Activated T-cell treated with anti-CD3 and anti-CD28 coated beads, Interleukin-2, amount 50 U/mL, for 24 hours (primary cell): ENCODE data around the gene RSPO3.

Experiments used
- DNase-seq: peaks from one replicate; pipeline ENCODE4 v3.0.0-alpha.2; 2020
- H3K27ac Mint-ChIP-seq: 2 replicates; pipeline ENCODE4 v1.8.0; 2020; ENCODE audit warnings: mild to moderate bottlenecking, mixed read lengths
- H3K27me3 Mint-ChIP-seq: 2 replicates; pipeline ENCODE4 v1.8.0; 2020; ENCODE audit warnings: mixed read lengths
- H3K36me3 Mint-ChIP-seq: 2 replicates; pipeline ENCODE4 v1.8.0; 2020; ENCODE audit warnings: low read depth, mixed read lengths
- H3K4me1 Mint-ChIP-seq: 2 replicates; pipeline ENCODE4 v1.8.0; 2020; ENCODE audit warnings: low read depth, mixed read lengths
- H3K4me3 Mint-ChIP-seq: 2 replicates; pipeline ENCODE4 v1.8.0; 2020; ENCODE audit warnings: mild to moderate bottlenecking, moderate library complexity, mixed read lengths
- H3K9me3 Mint-ChIP-seq: 2 replicates; pipeline ENCODE4 v1.8.0; 2020; ENCODE audit warnings: mixed read lengths

Gene RSPO3, protein sequence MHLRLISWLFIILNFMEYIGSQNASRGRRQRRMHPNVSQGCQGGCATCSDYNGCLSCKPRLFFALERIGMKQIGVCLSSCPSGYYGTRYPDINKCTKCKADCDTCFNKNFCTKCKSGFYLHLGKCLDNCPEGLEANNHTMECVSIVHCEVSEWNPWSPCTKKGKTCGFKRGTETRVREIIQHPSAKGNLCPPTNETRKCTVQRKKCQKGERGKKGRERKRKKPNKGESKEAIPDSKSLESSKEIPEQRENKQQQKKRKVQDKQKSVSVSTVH

DNA sequence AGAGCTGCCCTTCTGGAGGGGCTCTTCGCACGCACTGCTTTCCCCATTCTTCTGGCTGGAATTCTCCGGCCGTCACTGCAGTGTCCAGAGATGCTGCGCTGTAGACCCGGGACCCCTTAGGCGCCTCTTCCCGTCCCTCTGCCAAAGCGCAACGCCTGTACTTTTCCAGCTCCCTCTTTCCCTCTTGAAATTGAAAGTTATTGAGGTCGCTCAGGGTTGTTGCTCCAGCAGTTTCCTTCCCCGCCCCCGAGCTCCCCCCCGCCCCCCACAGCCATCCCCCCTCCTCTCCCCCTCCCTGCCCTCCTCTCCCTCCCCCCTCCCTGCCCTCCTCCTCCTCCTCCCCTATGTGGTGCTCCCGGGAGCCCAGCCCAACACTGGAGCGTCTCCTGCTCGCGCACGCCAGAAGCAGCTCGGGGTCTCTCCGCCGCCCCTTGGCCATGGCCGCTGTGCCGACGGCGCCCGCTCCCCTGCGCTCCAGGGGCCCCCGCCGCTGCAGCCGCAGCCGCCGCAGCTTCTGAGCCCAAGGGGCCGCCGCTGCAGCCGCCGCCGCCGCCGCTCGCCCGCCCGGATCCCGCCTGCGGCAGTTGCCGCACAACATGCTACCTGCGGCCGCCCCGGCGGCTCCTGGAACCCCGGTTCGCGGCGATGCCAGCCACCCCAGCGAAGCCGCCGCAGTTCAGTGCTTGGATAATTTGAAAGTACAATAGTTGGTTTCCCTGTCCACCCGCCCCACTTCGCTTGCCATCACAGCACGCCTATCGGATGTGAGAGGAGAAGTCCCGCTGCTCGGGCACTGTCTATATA is at the start of gene RSPO3:
RSPO3 (plus strand) TSS at position 374 of the 804 bp plus-strand sequence. CDS start 522 bp downstream, outside the sequence.
- Mint-ChIP-seq H3K9me3 (no peaks in the 10 kb centered on the region), H3K4me3 (peak within 1 kb of the TSS; percentile 74), H3K4me1 (peaks cover 21% of the 10 kb centered on the region), H3K27me3 (peaks cover 80% of the 10 kb centered on the region), H3K36me3 (no peaks in the 10 kb centered on the region), H3K27ac (no peak within 1 kb of the TSS)
- DNase-seq, result peak; percentile 41

DNA sequence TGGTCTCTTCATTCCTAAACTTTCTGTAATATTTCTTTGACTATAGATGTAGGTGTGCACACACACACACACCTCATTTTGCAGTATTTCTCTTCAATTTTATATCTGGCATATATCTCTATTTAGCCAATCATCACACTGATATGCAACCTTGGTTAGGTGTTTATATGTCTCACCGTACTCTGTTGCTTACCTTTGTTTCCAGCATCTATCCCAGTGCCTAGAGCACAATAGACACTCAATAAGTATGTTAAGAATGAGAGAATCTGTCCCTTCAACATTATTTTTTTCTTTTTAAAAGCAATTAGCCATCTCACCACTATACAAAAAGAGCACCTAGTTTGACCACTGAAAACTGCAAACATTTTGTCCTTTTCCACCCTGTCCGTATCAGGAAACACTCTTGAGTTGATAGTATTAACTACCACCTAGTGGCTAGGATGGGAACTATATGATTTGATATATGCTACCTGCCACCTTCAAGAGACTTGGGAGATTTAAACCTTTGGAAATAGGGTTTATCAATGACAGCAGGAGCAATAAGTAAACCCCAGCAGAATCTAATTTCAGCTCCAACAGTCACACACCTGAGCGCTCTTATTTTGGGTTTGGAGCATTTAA is 48.7 kb upstream of the RSPO3 start:
- no peak overlapping the region for H3K4me3 Mint-ChIP-seq
- H3K27me3 Mint-ChIP-seq, result peaks cover 5% of the 10 kb centered on the region
- no peak for DNase-seq
- no peaks in the 10 kb centered on the region for H3K36me3 Mint-ChIP-seq
- no peaks in the 10 kb centered on the region for H3K9me3 Mint-ChIP-seq
- no peak overlapping the region for H3K27ac Mint-ChIP-seq
- H3K4me1 Mint-ChIP-seq, result no peaks in the 10 kb centered on the region

DNA sequence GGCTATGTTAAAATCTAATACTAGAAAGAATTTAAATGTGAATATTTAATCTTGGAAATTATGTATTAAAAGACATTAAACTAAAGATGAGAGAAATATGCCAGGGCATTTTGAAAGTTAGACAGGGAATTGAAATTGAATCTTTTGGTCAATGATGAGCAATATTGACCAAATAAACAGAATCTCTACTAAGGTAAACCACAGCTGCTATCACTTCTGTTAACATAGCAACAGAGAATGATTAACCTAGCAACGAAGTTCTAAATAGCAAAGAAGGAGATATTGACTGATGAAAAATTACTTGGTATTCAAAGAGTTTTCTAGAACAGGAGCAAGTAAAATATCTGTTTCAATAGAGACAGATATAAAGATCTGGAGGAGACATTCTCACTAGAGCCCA is 45.2 kb upstream of the RSPO3 start:
- peaks cover 9% of the 10 kb centered on the region for H3K27me3 Mint-ChIP-seq
- no peak for DNase-seq
- H3K27ac Mint-ChIP-seq, result no peak overlapping the region
- H3K4me1 Mint-ChIP-seq, result no peaks in the 10 kb centered on the region
- H3K9me3 Mint-ChIP-seq, result no peaks in the 10 kb centered on the region
- no peaks in the 10 kb centered on the region for H3K36me3 Mint-ChIP-seq
- H3K4me3 Mint-ChIP-seq, result no peak overlapping the region

DNA sequence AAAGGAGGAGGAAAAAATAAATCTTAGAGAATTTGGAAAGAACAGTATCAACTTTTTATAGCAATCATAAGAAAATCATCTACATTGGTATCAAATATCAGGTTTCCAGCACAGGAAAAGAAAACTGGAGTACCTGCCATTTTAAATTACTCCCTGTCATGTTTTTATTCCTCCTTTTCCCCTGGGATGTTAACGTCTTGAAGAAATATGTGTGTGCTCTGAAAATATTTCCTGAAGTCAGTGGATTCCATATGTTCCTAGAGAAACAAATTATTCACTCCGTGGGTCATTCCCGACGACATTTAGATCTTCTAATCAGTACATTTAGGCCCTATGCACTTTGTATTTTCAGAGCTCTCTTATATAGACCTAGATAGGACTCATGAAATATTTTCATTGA is 42.0 kb upstream of the RSPO3 start:
- H3K4me1 Mint-ChIP-seq, result no peaks in the 10 kb centered on the region
- no peak overlapping the region for H3K27ac Mint-ChIP-seq
- no peak overlapping the region for H3K4me3 Mint-ChIP-seq
- H3K9me3 Mint-ChIP-seq, result no peaks in the 10 kb centered on the region
- no peak for DNase-seq
- H3K36me3 Mint-ChIP-seq, result no peaks in the 10 kb centered on the region
- peaks cover 9% of the 10 kb centered on the region for H3K27me3 Mint-ChIP-seq

DNA sequence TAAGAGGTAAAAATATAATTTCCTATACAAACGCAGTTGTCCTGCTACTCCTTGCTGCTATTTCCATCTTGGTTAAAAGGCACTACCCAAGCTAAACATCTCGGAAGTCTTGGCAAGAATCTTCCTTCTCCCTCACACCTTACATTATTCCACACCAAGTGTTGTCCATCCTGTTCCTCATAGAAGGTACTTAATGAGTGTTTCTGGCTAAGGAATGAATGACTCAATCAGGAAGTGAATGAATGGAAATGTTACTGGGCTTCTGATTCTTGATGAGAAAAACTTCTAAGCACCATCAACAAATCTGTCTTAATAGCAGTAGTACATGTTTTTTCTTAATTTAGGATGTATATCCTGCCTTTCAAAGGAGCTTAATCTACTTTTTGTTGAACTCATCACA is 40.6 kb upstream of the RSPO3 start:
- no peak overlapping the region for H3K27ac Mint-ChIP-seq
- no peaks in the 10 kb centered on the region for H3K9me3 Mint-ChIP-seq
- no peak overlapping the region for H3K4me3 Mint-ChIP-seq
- H3K27me3 Mint-ChIP-seq, result peaks cover 7% of the 10 kb centered on the region
- no peak for DNase-seq
- no peaks in the 10 kb centered on the region for H3K36me3 Mint-ChIP-seq
- no peaks in the 10 kb centered on the region for H3K4me1 Mint-ChIP-seq

DNA sequence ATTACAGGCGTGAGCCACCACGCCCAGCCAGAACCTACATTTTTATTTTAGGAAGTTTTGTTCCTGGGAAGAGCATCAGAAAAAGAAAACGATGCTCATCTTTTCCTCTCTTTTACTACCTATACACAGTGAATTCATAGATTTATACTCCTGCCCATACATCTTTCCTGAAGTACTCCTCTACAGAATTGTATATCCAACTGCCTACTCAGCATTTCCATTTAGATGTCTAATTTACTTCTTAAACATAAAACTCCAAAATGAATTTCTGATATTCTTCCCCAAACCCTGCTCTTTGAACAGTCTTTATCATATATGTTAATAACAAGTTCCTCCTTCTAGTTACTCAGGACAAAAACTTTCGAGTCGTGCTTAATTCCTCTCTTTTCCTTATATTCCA is 39.8 kb upstream of the RSPO3 start:
- H3K9me3 Mint-ChIP-seq, result no peaks in the 10 kb centered on the region
- H3K4me3 Mint-ChIP-seq, result no peak overlapping the region
- H3K36me3 Mint-ChIP-seq, result no peaks in the 10 kb centered on the region
- H3K27me3 Mint-ChIP-seq, result peaks cover 7% of the 10 kb centered on the region
- no peaks in the 10 kb centered on the region for H3K4me1 Mint-ChIP-seq
- DNase-seq, result no peak
- H3K27ac Mint-ChIP-seq, result no peak overlapping the region

DNA sequence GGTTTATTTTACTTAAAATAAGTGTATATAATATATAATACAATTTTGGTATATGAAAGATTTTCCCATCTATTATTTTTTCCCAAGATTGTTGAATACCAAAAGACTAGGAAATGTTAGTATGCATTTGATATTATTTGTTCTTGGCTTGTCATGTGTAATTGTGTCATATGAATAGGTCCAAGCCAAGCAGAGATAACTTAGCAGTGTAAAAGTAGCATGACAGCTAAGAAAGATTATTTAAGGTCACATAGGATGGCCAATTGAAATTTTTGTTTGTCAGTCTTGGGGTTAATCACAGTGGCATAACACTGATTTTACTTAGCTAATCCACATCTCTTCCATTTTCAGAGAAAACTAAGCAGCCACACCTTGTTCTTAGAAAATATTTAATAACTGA is 38.8 kb upstream of the RSPO3 start:
- Mint-ChIP-seq H3K27me3 (peaks cover 7% of the 10 kb centered on the region), H3K9me3 (no peaks in the 10 kb centered on the region), H3K4me3 (no peak overlapping the region), H3K4me1 (no peaks in the 10 kb centered on the region), H3K36me3 (no peaks in the 10 kb centered on the region), H3K27ac (no peak overlapping the region)
- no peak for DNase-seq

DNA sequence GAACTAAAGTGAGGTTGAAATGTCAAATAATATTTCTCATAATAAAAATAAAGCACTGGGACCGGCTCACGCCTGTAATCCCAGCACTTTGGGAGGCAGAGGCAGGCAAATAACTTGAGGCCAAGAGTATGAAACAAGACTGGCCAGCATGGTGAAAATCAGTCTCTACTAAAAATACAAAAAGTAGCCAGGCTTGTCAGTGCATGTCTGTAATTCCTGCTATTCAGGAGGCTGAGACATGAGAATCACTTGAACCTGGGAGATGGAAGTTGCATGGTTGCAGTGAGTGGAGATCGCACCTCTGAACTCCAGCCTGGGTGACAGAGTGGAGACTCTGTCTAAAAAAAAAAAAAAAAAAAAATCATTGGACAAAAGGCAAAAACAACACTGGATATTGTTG is 38.4 kb upstream of the RSPO3 start:
- Mint-ChIP-seq H3K9me3 (no peaks in the 10 kb centered on the region), H3K4me3 (no peak overlapping the region), H3K27ac (no peak overlapping the region), H3K36me3 (no peaks in the 10 kb centered on the region), H3K4me1 (no peaks in the 10 kb centered on the region), H3K27me3 (peaks cover 7% of the 10 kb centered on the region)
- no peak for DNase-seq

DNA sequence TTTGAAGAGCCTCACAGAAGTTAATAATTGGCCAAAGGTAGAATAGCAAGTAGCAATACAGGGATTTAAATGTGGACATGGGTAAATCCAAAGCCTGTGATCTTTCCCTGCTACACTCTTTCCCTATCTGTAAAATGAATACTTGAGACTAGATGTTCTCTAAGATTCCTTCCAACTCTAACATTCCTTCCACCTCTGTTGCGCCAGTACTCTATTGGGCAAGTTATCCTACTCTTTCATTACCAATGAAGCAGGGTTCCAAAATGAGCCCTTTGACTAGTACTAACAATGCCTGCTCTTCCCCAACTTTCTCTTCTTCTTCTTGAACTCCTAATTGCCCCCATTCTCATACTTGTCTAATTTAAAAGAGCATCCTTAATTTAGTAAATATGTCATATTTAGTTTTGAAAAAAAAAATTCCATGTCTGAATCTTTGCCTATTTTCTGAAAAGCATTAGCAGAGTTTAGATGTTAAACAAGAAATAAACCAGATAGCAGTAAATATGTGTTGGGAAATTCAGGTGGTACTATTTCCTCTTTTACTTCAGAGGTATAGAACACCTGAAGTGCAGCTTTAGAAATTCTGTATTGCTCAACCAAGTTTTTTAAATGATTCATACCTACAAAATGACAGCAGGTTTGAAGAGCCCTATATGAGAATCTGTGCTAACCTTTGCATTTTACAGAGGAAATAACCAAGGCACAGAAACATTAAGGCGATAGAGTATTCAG is 35.1 kb upstream of the RSPO3 start:
- H3K36me3 Mint-ChIP-seq, result no peaks in the 10 kb centered on the region
- no peak overlapping the region for H3K4me3 Mint-ChIP-seq
- DNase-seq, result no peak
- H3K27ac Mint-ChIP-seq, result no peak overlapping the region
- no peaks in the 10 kb centered on the region for H3K27me3 Mint-ChIP-seq
- no peaks in the 10 kb centered on the region for H3K4me1 Mint-ChIP-seq
- no peaks in the 10 kb centered on the region for H3K9me3 Mint-ChIP-seq

DNA sequence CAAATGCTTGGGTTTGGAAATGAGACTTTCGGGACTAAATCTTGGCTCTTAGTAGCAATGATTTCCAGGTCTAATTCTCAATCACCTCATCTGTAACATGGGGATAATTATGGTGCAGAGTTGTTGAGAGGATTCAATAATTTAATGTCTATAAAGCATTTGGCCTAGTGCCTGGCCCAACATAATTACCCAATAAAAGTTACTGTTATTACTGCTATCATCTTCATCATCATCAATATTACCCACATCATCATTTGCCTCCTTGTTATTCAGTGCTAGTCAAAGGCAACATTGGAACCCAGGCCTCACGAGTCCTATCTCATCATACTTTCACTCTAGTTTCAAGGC is 34.5 kb upstream of the RSPO3 start:
- Mint-ChIP-seq H3K4me3 (no peak overlapping the region), H3K9me3 (no peaks in the 10 kb centered on the region), H3K36me3 (no peaks in the 10 kb centered on the region), H3K27ac (no peak overlapping the region), H3K27me3 (no peaks in the 10 kb centered on the region), H3K4me1 (no peaks in the 10 kb centered on the region)
- DNase-seq, result no peak

DNA sequence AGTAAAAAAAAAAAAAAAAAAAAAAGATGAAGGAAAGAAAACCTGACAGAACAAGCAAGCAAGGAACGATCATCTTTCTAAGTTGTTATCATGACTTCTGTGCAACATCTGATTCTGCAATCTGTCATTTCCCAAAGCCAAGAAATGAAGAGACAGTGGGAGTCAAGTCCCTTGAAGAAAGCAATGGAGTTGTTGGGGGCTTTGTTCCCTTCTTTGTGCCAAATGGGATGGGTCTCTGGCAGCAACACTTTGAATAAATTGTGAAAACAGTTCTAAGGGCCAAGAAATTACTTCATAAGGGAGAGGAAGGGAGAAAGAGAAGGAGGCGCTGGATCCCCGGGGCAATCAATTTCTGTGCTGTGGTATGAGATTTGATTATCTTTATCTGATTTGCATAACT is 33.3 kb upstream of the RSPO3 start:
- Mint-ChIP-seq H3K9me3 (no peaks in the 10 kb centered on the region), H3K27ac (no peak overlapping the region), H3K4me3 (no peak overlapping the region), H3K36me3 (no peaks in the 10 kb centered on the region), H3K4me1 (no peaks in the 10 kb centered on the region), H3K27me3 (no peaks in the 10 kb centered on the region)
- DNase-seq, result no peak

DNA sequence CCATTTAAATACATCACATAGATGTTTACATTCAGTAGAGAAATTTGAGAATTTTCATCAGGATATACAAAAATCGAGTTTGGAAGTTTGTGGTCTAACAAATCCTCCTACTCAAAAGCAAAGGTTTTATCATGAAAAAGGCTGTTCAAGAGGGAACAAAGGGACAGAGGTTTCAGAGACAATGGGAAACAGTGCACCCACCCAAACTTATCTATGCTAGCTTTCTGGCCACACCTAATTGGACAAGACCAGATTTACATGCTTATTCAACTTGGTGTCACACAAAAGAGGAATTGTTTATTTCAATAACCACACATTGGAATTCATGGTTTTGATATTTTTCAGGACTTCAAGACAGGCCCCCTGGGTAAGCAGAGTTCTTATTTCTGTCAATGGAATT is 28.4 kb upstream of the RSPO3 start:
- no peak for DNase-seq
- Mint-ChIP-seq H3K4me3 (no peak overlapping the region), H3K36me3 (no peaks in the 10 kb centered on the region), H3K27ac (no peak overlapping the region), H3K9me3 (no peaks in the 10 kb centered on the region), H3K27me3 (peaks cover 6% of the 10 kb centered on the region), H3K4me1 (no peaks in the 10 kb centered on the region)

DNA sequence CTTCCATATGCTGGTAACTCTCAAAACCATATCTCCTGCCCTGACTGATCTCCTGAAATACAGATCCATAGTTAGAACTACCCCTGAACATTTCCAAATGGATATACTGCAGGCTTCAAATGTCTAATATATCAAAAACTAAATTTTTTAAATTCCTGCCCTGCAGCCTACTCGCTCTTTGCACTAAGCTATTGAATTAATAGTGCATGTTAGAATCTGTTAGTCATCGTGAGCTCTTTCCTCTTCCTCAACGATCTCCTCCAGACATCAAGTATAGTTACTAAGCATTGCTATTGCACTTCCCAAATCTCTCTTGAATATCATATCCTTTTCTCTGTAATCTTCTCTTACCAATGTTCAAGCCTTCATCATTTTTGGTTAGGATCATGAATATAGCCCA is 26.0 kb upstream of the RSPO3 start:
- Mint-ChIP-seq H3K4me3 (no peak overlapping the region), H3K27me3 (peaks cover 12% of the 10 kb centered on the region), H3K9me3 (no peaks in the 10 kb centered on the region), H3K4me1 (no peaks in the 10 kb centered on the region), H3K36me3 (no peaks in the 10 kb centered on the region), H3K27ac (no peak overlapping the region)
- DNase-seq, result no peak

DNA sequence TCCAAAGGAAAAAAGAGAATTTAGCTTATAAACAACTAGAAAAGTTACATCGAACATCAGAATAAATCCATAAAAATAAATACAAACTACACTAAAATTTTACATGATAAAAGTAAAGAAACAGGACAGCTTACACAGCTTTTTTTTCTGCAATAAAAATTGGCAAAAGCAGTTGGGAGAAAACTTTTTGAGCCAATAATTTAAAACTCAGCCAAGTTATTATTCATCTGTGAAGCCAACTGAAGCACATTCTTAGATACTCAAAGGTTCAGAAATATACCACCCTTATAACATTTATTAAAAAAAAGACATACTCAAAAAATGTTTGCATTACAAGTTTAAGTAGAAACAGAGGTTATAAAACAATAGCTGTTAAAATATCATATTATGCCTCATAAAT is 23.7 kb upstream of the RSPO3 start:
- H3K27ac Mint-ChIP-seq, result no peak overlapping the region

DNA sequence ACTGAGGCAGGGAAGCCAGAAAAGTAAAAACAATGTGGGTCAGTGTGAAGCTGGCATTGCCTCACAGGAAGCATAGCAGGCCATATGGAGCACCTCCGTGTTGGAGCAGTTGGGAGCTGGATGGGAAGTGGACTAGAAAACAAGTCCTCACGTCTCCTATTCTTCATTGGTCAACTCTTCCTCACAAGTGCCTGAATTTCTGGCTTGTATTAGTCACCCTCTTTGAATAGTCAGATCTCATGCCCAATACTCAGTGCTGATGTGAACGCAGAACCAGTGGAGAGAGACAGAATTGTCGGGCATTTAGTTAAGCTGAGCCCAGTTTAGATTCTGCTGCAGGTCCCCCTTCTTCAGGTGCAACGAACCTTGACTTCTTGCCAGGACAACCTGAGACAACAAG is 22.3 kb upstream of the RSPO3 start:
- H3K4me1 Mint-ChIP-seq, result no peaks in the 10 kb centered on the region
- H3K27ac Mint-ChIP-seq, result no peak overlapping the region
- no peaks in the 10 kb centered on the region for H3K36me3 Mint-ChIP-seq

More for the DNA sequence above, 23.7 kb upstream of the RSPO3 start:
- peaks cover 12% of the 10 kb centered on the region for H3K27me3 Mint-ChIP-seq
- no peak overlapping the region for H3K4me3 Mint-ChIP-seq
- no peak for DNase-seq
- H3K36me3 Mint-ChIP-seq, result no peaks in the 10 kb centered on the region
- H3K4me1 Mint-ChIP-seq, result no peaks in the 10 kb centered on the region
- no peaks in the 10 kb centered on the region for H3K9me3 Mint-ChIP-seq

More for the DNA sequence above, 22.3 kb upstream of the RSPO3 start:
- no peak for DNase-seq
- Mint-ChIP-seq H3K4me3 (no peak overlapping the region), H3K27me3 (peaks cover 12% of the 10 kb centered on the region), H3K9me3 (no peaks in the 10 kb centered on the region)
